Measurements from ENCODE around the gene XPNPEP3. TPM values are rescaled to one million over a fixed set of nuclear protein-coding genes. Genes with fewer than 3 reads are reported as not detected.

The XPNPEP3 gene
- total and polyA plus RNA-seq, 8 donors: 3.0 to 12.5 (median 5.2) TPM

DNA sequence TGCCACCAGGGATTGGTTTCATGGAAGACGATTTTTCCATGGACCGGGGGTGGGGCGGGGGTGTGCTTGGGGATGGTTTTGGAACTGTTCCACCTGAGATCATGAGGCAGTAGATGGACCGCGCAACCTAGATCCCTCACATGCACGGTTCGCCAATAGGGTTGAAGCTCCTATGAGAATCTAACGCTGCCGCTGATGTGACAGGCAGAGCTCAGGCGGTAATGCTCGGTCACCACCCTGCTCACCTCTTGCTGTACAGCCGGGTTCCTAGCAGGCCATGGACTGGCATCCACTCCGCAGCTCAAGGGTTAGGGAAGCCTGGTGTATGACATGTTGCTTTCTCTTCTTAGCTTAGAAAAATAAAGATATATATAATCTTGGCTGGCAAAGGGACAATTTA is 116.2 kb downstream of the XPNPEP3 start:
- Histone ChIP-seq H3K27ac (no peak overlapping the region), H3K27me3 (no peaks in the 10 kb centered on the region), H3K36me3 (peaks cover 30 to 56% (median 54%) of the 10 kb centered on the region in 4 donors), H3K4me3 (no peak overlapping the region), H3K9me3 (no peaks in the 10 kb centered on the region), H3K4me1 (no peaks in the 10 kb centered on the region)
- DNase-seq: no peak
- TF ChIP-seq POLR2A (IDR thresholded peaks at IDR 0.05) (no peak), POLR2AphosphoS5 (IDR thresholded peaks at IDR 0.05) (no peak), EP300 (IDR thresholded peaks at IDR 0.05) (no peak)
- TF ChIP-seq, protein P1, sequence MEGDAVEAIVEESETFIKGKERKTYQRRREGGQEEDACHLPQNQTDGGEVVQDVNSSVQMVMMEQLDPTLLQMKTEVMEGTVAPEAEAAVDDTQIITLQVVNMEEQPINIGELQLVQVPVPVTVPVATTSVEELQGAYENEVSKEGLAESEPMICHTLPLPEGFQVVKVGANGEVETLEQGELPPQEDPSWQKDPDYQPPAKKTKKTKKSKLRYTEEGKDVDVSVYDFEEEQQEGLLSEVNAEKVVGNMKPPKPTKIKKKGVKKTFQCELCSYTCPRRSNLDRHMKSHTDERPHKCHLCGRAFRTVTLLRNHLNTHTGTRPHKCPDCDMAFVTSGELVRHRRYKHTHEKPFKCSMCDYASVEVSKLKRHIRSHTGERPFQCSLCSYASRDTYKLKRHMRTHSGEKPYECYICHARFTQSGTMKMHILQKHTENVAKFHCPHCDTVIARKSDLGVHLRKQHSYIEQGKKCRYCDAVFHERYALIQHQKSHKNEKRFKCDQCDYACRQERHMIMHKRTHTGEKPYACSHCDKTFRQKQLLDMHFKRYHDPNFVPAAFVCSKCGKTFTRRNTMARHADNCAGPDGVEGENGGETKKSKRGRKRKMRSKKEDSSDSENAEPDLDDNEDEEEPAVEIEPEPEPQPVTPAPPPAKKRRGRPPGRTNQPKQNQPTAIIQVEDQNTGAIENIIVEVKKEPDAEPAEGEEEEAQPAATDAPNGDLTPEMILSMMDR (IDR thresholded peaks at IDR 0.05): no peak
- WGBS, 5 donors: 95 to 97% (median 97%) methylated on average over 13 of the region's 13 CpGs
- intact Hi-C loops (cut with DNase I; ENCODE audit: low total_unique reads): no loop called here

DNA sequence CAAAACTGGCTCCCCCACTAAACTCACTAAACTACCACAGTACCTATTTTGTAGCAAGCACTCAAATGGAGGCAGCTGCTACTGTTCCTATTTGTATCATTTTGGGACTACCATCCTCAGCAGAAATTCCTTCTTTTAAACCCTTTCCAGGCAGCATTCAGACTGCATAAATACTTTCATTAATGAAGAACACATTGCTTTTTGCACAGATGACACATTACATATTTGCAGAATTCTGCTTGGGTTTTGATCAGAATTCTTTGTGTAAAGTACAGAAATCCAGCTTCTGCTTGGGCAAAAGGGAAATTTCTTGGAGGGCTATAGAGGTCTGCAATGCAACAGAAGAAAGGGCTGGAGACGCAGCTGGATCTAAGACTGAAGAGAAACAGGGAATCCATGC is 118.4 kb downstream of the XPNPEP3 start:
- no peak overlapping the region for H3K4me3 ChIP-seq
- 57 to 86% (median 69%) methylated on average over 1 of the region's 1 CpG for WGBS, 5 donors
- H3K4me1 ChIP-seq: no peaks in the 10 kb centered on the region
- H3K27ac ChIP-seq: no peak overlapping the region
- DNase-seq: no peak
- no peaks in the 10 kb centered on the region for H3K27me3 ChIP-seq
- TF ChIP-seq POLR2A (IDR thresholded peaks at IDR 0.05): no peak
- TF ChIP-seq, protein P1 (IDR thresholded peaks at IDR 0.05): no peak
- no peak for TF ChIP-seq EP300 (IDR thresholded peaks at IDR 0.05)
- no peak for TF ChIP-seq POLR2AphosphoS5 (IDR thresholded peaks at IDR 0.05)
- intact Hi-C loops (cut with DNase I; ENCODE audit: low total_unique reads): no loop called here
- H3K9me3 ChIP-seq: no peaks in the 10 kb centered on the region
- H3K36me3 ChIP-seq: peaks cover 14 to 35% (median 32%) of the 10 kb centered on the region in 4 donors

DNA sequence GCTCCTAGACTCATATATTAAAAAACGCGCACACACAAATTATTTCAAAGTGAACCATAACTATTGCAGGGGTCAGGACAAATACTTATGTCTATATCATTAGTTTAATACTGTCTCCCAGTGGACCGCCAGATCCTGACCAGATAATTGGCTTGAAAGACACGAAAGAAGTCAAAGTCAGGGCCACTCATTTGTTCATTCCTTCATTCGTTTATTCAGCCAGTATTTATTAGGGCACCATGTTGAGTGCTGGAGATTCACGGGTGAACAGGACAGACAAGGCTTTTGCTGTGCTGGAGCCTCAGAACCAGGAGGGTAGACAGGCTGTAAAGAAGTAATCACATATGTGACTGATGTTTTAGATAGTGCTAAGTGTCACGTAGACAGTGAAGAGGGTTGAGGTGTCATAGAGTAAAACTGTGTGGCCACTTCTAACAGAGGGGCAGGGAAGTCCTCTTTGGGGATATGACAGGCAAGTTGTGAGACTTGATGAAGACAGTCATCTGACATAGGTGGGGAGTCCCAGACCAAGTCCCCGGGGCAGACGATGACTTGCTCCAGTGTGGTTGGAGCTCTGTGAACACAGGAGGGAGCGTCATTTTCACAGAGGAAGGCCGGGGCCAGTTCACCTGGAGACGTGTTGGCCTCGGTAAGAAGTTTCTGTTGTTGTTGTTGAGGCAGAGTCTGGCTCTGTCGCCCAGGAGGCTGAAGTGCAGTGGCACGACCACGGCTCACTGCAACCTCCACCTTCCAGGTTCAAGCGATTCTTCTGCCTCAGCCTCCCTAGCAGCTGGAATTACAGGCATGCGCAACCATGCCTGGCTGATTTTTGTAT is 120.1 kb downstream of the XPNPEP3 start:
- Histone ChIP-seq H3K27ac (no peak overlapping the region), H3K36me3 (peaks cover 9 to 18% (median 16%) of the 10 kb centered on the region in 4 donors), H3K9me3 (no peaks in the 10 kb centered on the region), H3K4me1 (no peaks in the 10 kb centered on the region), H3K27me3 (no peaks in the 10 kb centered on the region), H3K4me3 (no peak overlapping the region)
- intact Hi-C loops (cut with DNase I; ENCODE audit: low total_unique reads): no loop called here
- no peak for DNase-seq
- TF ChIP-seq POLR2A (IDR thresholded peaks at IDR 0.05) (no peak), EP300 (IDR thresholded peaks at IDR 0.05) (no peak), POLR2AphosphoS5 (IDR thresholded peaks at IDR 0.05) (no peak)
- TF ChIP-seq, protein P1 (IDR thresholded peaks at IDR 0.05): no peak
- 83 to 89% (median 87%) methylated on average over 18 of the region's 18 CpGs for WGBS, 5 donors

DNA sequence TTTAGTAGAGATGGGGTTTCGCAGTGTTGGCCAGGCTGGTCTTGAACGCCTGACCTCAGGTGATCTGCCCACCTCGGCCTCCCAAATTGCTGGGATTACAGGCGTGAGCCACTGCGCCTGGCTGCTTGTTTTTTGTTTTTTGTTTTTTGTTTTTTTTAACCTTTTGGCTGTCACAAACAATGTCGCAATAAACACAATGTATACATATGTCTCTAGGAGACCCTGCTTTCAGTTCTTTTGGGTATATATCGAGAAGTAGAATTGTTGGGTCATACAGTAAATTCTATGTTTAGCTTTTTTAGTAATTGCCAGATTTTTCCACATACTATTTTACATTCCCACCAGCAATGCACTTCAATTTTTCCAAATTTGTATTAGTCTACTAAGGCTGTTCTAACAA is 122.2 kb downstream of the XPNPEP3 start:
- WGBS, 5 donors: 94 to 98% (median 96%) methylated on average over 7 of the region's 7 CpGs
- DNase-seq: no peak
- Histone ChIP-seq H3K9me3 (no peaks in the 10 kb centered on the region), H3K36me3 (no peaks in the 10 kb centered on the region), H3K27ac (no peak overlapping the region), H3K4me1 (no peaks in the 10 kb centered on the region), H3K4me3 (no peak overlapping the region), H3K27me3 (no peaks in the 10 kb centered on the region)
- no peak for TF ChIP-seq POLR2AphosphoS5 (IDR thresholded peaks at IDR 0.05)
- no peak for TF ChIP-seq EP300 (IDR thresholded peaks at IDR 0.05)
- TF ChIP-seq, protein P1 (IDR thresholded peaks at IDR 0.05): no peak
- TF ChIP-seq POLR2A (IDR thresholded peaks at IDR 0.05): no peak
- intact Hi-C loops (cut with DNase I; ENCODE audit: low total_unique reads): no loop called here
